ENCODE results near the gene RPS6KB1.
"Not testable (repeated sequence)": the region's sequence is repeated elsewhere in the genome, so short reads cannot be mapped to it uniquely, and the experiment has no call there.

GRCh38 chr17:59933317-59933716 is 40.4 kb downstream of the RPS6KB1 start:
- TF ChIP-seq, protein P1, sequence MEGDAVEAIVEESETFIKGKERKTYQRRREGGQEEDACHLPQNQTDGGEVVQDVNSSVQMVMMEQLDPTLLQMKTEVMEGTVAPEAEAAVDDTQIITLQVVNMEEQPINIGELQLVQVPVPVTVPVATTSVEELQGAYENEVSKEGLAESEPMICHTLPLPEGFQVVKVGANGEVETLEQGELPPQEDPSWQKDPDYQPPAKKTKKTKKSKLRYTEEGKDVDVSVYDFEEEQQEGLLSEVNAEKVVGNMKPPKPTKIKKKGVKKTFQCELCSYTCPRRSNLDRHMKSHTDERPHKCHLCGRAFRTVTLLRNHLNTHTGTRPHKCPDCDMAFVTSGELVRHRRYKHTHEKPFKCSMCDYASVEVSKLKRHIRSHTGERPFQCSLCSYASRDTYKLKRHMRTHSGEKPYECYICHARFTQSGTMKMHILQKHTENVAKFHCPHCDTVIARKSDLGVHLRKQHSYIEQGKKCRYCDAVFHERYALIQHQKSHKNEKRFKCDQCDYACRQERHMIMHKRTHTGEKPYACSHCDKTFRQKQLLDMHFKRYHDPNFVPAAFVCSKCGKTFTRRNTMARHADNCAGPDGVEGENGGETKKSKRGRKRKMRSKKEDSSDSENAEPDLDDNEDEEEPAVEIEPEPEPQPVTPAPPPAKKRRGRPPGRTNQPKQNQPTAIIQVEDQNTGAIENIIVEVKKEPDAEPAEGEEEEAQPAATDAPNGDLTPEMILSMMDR (IDR thresholded peaks at IDR 0.05 in 2 of 3, conservative IDR thresholded peaks at IDR 0.05 in 1 of 3; ENCODE audit: borderline replicate concordance in 1 of 3, insufficient read depth in 1 of 3, low read depth in 2 of 3, low read length in 2 of 3) = not testable (repeated sequence)
- not testable (repeated sequence) for TF ChIP-seq YY1 (IDR thresholded peaks at IDR 0.05; ENCODE audit: extremely low read depth, insufficient replicate concordance, low read depth, low read length); EZH2 (IDR thresholded peaks at IDR 0.05); POLR2A (IDR thresholded peaks at IDR 0.05; ENCODE audit: borderline replicate concordance, extremely low read depth, insufficient read depth, insufficient read length); SIN3A (IDR thresholded peaks at IDR 0.05; ENCODE audit: low read depth); POLR2AphosphoS5 (IDR thresholded peaks at IDR 0.05; ENCODE audit: low read depth, low read length); ELF1 (IDR thresholded peaks at IDR 0.05; ENCODE audit: borderline replicate concordance, low read depth); EZH2phosphoT487 (IDR thresholded peaks at IDR 0.05; ENCODE audit: borderline replicate concordance); SRF (IDR thresholded peaks at IDR 0.05; ENCODE audit: low read depth); SP1 (IDR thresholded peaks at IDR 0.05; ENCODE audit: low read depth); ATF3 (IDR thresholded peaks at IDR 0.05)
